ENCODE measurements around the gene MEFV.
"Not testable (repeated sequence)": the region's sequence is repeated elsewhere in the genome, so short reads cannot be mapped to it uniquely, and the experiment has no call there.

Gene MEFV

GRCh38 chr16:3215601-3216262 is 40.7 kb downstream of the MEFV start:
- TF ChIP-seq CTCF (IDR thresholded peaks at IDR 0.05; ENCODE audit: extremely low read depth, missing control alignments), result no peak
- no peak for DNase-seq (ENCODE audit: low spot score)

GRCh38 chr16:3214904-3215600 is 41.4 kb downstream of the MEFV start:
- DNase-seq (ENCODE audit: low spot score), result no peak
- no peak for TF ChIP-seq CTCF (IDR thresholded peaks at IDR 0.05; ENCODE audit: extremely low read depth, missing control alignments)

- no peak for DNase-seq (ENCODE audit: low spot score)
Observed at GRCh38 chr16:3212567-3212966, 43.9 kb downstream of the MEFV start.

GRCh38 chr16:3212006-3212405 is 44.4 kb downstream of the MEFV start:
- DNase-seq (ENCODE audit: low spot score), result no peak
- TF ChIP-seq CTCF (IDR thresholded peaks at IDR 0.05; ENCODE audit: extremely low read depth, missing control alignments), result no peak

More at GRCh38 chr16:3212567-3212966, 43.9 kb downstream of the MEFV start:
- no peak for TF ChIP-seq CTCF (IDR thresholded peaks at IDR 0.05; ENCODE audit: extremely low read depth, missing control alignments)

- no peak for TF ChIP-seq CTCF (IDR thresholded peaks at IDR 0.05; ENCODE audit: extremely low read depth, missing control alignments)
- no peak for DNase-seq (ENCODE audit: low spot score)
Observed at GRCh38 chr16:3207086-3207953, 49.1 kb downstream of the MEFV start.

GRCh38 chr16:3205939-3206338 is 50.5 kb downstream of the MEFV start:
- not testable (repeated sequence) for DNase-seq (ENCODE audit: low spot score)

- no peak for DNase-seq (ENCODE audit: low spot score)
Observed at GRCh38 chr16:3202903-3203539, 53.4 kb downstream of the MEFV start.

More at GRCh38 chr16:3202903-3203539, 53.4 kb downstream of the MEFV start:
- no peak for TF ChIP-seq CTCF (IDR thresholded peaks at IDR 0.05; ENCODE audit: extremely low read depth, missing control alignments)
